K562 (cell line): Measurements from ENCODE around the gene TOR1A. TPM values are rescaled to one million over a fixed set of nuclear protein-coding genes. Genes with fewer than 3 reads are reported as not detected.

ENCODE experiments used
- ATAC-seq: fragments of 200-7000 bp; cut with Tn5 transposase; 3 replicates; pipeline ENCODE4 v1.9.1; 2020; ENCODE audit warnings: moderate library complexity
- BruUV-seq: library from RNA; stranded (reverse); fragments of 400-500 nt; replicated peaks from 2 replicates; lab custom pipeline; 2021; lab: Mats Ljungman, UMichigan
- CTCF ChIA-PET: fragments of 300-600 bp; formaldehyde crosslinking; extraction: SDS; loops from one replicate; lab custom pipeline; 2021; ENCODE audit warnings: low intra/inter-chr PET ratio; lab: Yijun Ruan, JAX
- POLR2A ChIA-PET: fragments of 300-600, 350-650 bp; sonication (Branson Sonifier 250); formaldehyde crosslinking; extraction: SDS; loops from one replicate; lab custom pipeline; 2021; ENCODE audit warnings: antibody characterized with exemption, inconsistent platforms; lab: Yijun Ruan, JAX
- DNase-seq, 4 experiments: peaks; one replicate each; pipeline versions ENCODE4 v3.0.0 to v3.0.0-alpha.2; 2011 to 2018; ENCODE audit warnings: low spot score in 3 of 4, mixed read lengths in 3 of 4; ENCODE audit errors: extremely low read depth in 1 of 4
- FAIRE-seq: peaks from 2 replicates; lab custom pipeline; 2011; peaks lifted over from hg19 to GRCh38; lab: Jason Lieb, UNC
- H2AFZ ChIP-seq: 2 replicates; pipeline ENCODE4 v1.6.0; 2011; ENCODE audit warnings: low read depth, low read length, control low read depth, inconsistent platforms
- H3K27ac ChIP-seq: fragments of 200-600 bp; 3 replicates; pipeline ENCODE4 v1.8.0; 2011; ENCODE audit warnings: low read depth, mild to moderate bottlenecking, control low read depth, inconsistent platforms, low read length, moderate library complexity, mixed read lengths; ENCODE audit errors: extremely low read depth
- H3K27me3 ChIP-seq, 2 experiments: fragments of 300-600 bp in 1 of 2; 2 replicates in 1 of 2; 3 replicates in 1 of 2; pipeline versions ENCODE4 v1.6.0 to v1.8.0; 2011; ENCODE audit warnings: inconsistent platforms in 2 of 2, low read length in 2 of 2, mild to moderate bottlenecking in 1 of 2, mixed read lengths in 1 of 2, moderate library complexity in 1 of 2; ENCODE audit not compliant: control insufficient read depth in 2 of 2, insufficient read depth in 2 of 2
- H3K36me3 ChIP-seq: fragments of 300-600 bp; 3 replicates; pipeline ENCODE4 v1.8.0; 2011; ENCODE audit warnings: mild to moderate bottlenecking, low read length, inconsistent platforms; ENCODE audit not compliant: control insufficient read depth, insufficient read depth
- H3K4me1 ChIP-seq, 2 experiments: fragments of 200-600 bp in 1 of 2; replicated peaks in 1 of 2; 2 replicates in 1 of 2; 3 replicates in 1 of 2; pipeline versions ENCODE4 v1.5.1 to v1.8.0; 2011; ENCODE audit warnings: inconsistent platforms in 2 of 2, low read length in 2 of 2, mild to moderate bottlenecking in 1 of 2, mixed read lengths in 1 of 2, moderate library complexity in 1 of 2; ENCODE audit not compliant: control insufficient read depth in 2 of 2, insufficient read depth in 2 of 2
- H3K4me2 ChIP-seq: 2 replicates; pipeline ENCODE4 v1.6.1; 2011; ENCODE audit warnings: low read length, control low read depth, inconsistent platforms, mixed read lengths; ENCODE audit not compliant: insufficient read depth
- H3K4me3 ChIP-seq: fragments of 200-600 bp; sonication (generic), shearing (Covaris generic); 2 replicates; pipeline ENCODE4 v1.5.1; 2016; ENCODE audit warnings: control low read depth, inconsistent platforms
- H3K79me2 ChIP-seq: fragments of 200-600 bp; 3 replicates; pipeline ENCODE4 v1.8.0; 2011; ENCODE audit warnings: low read length, inconsistent platforms; ENCODE audit not compliant: control insufficient read depth, insufficient read depth
- H3K9ac ChIP-seq, 2 experiments: 2 replicates each; pipeline versions ENCODE4 v1.6.0 to v1.6.1; 2011; ENCODE audit warnings: low read depth in 2 of 2, low read length in 2 of 2, control low read depth in 1 of 2, inconsistent platforms in 1 of 2, mild to moderate bottlenecking in 1 of 2, mixed read lengths in 1 of 2; ENCODE audit not compliant: insufficient read depth in 1 of 2
- H3K9me1 ChIP-seq: one replicate; pipeline ENCODE4 v1.6.0; 2011; ENCODE audit warnings: inconsistent platforms, mild to moderate bottlenecking, low read length, moderate library complexity; ENCODE audit not compliant: control insufficient read depth, insufficient read depth
- H3K9me3 ChIP-seq: replicated peaks from 2 replicates; pipeline ENCODE4 v1.5.1; 2011; ENCODE audit warnings: low read depth, low read length, inconsistent platforms; ENCODE audit not compliant: control insufficient read depth, insufficient read depth
- H4K20me1 ChIP-seq: replicated peaks from 2 replicates; pipeline ENCODE4 v1.6.1; 2011; ENCODE audit warnings: low read length, inconsistent platforms, mixed read lengths; ENCODE audit not compliant: control insufficient read depth, insufficient read depth
- ARHGAP35 ChIP-seq: fragments of 450-650 bp; IDR thresholded peaks from 2 replicates; pipeline ENCODE4 v1.6.1; 2018; ENCODE audit not compliant: partially characterized antibody
- ASH1L ChIP-seq: fragments of 450-650 bp; IDR thresholded peaks from 2 replicates; pipeline ENCODE4 v1.6.1; 2018; ENCODE audit warnings: borderline replicate concordance, mild to moderate bottlenecking, low read depth; ENCODE audit not compliant: partially characterized antibody
- FOXK1 ChIP-seq: sonication (generic); formaldehyde crosslinking; IDR thresholded peaks from 2 replicates; pipeline ENCODE4 v1.8.0; 2022; ENCODE audit warnings: missing genetic modification reagents, mild to moderate bottlenecking, borderline replicate concordance
- HBP1 ChIP-seq: fragments of 450-650 bp; formaldehyde crosslinking; IDR thresholded peaks from 2 replicates; pipeline ENCODE4 v1.4.0; 2022; ENCODE audit warnings: missing genetic modification characterization
- MYNN ChIP-seq, 2 experiments: sonication (generic); formaldehyde crosslinking in 1 of 2; IDR thresholded peaks; 2 replicates each; pipeline versions ENCODE4 v1.5.0 to v1.6.1; 2016 to 2020; ENCODE audit warnings: antibody characterized with exemption in 1 of 2, missing genetic modification reagents in 1 of 2
- TCFL5 ChIP-seq: fragments of 250-450 bp; sonication (Bioruptor Pico); conservative IDR thresholded peaks from 2 replicates; pipeline ENCODE4 v1.6.1; 2021; ENCODE audit warnings: mild to moderate bottlenecking, moderate library complexity, matching md5 sums
- ZBTB7A ChIP-seq: IDR thresholded peaks from 2 replicates; pipeline ENCODE4 v1.6.1; 2011; ENCODE audit warnings: low read depth, mild to moderate bottlenecking, low read length, moderate library complexity, borderline replicate concordance; ENCODE audit not compliant: control insufficient read depth
- ZNF324 ChIP-seq: fragments of 250-450 bp; sonication (Bioruptor Pico); IDR thresholded peaks from 2 replicates; pipeline ENCODE4 v1.4.0; 2020; ENCODE audit warnings: mild to moderate bottlenecking
- ZNF75A ChIP-seq: fragments of 450-650 bp; formaldehyde crosslinking; IDR thresholded peaks from 2 replicates; pipeline ENCODE4 v1.4.0; 2020; ENCODE audit warnings: mild to moderate bottlenecking
- WGBS: fragments of 100-300 bp; shearing (Covaris generic); methylation state at CpG from one replicate; pipeline ENCODE4 v1.1.6; 2016; ENCODE audit warnings: low coverage, mixed read lengths; ENCODE audit not compliant: insufficient coverage; ENCODE audit errors: missing lambda C conversion rate; 5-methylcytosine and 5-hydroxymethylcytosine counted together
- in situ Hi-C: fragments of 300-500 bp; cut with MboI; formaldehyde crosslinking; loops from 4 replicates; pipeline ENCODE4 v1.15.0; 2018; ENCODE audit warnings: inconsistent platforms, mixed read lengths
- intact Hi-C: fragments of 100-400 bp; cut with micrococcal nuclease; formaldehyde crosslinking; loops from 2 replicates; pipeline ENCODE4 v1.14.2; 2022
- polyA plus RNA-seq, 8 experiments: library from polyadenylated mRNA; depleted of rRNA in 4 of 8; stranded (reverse) in 5 of 8; unstranded in 3 of 8; fragments of >200 nt; fragmentation: Nextera tagmentation in 2 of 8; fragmentation: Illumina TruSeq in 1 of 8; extraction: Ambion mirVana in 2 of 8; extraction: Trizol in 1 of 8; gene quantifications; 2 replicates each; pipeline versions ENCODE4 v1.2.1 to v1.2.3, GENCODE V29; 2011 to 2014; ENCODE audit warnings: inconsistent platforms in 1 of 8, missing spikeins in 1 of 8
- total RNA-seq, 7 experiments: library from RNA; depleted of rRNA in 6 of 7; stranded (reverse); fragments of >200 nt in 6 of 7; fragmentation: Illumina TruSeq in 2 of 7; extraction: Trizol in 2 of 7; gene quantifications; 2 replicates each; pipeline versions ENCODE4 v1.2.1 to v1.2.3, GENCODE V29; 2011 to 2021; ENCODE audit warnings: low replicate concordance in 1 of 7
- TF ChIP-seq, protein P1 (sequence below): fragments of 250-450 bp; sonication (Bioruptor Pico); IDR thresholded peaks from 2 replicates; pipeline ENCODE4 v1.4.0; 2020
- TF ChIP-seq, protein P2 (sequence below): fragments of 250-450 bp; sonication (Bioruptor Pico); IDR thresholded peaks from 2 replicates; pipeline ENCODE4 v1.8.0; 2022; ENCODE audit warnings: inconsistent platforms, mild to moderate bottlenecking, moderate library complexity, borderline replicate concordance
- TF ChIP-seq, protein P3 (sequence below): sonication (generic); formaldehyde crosslinking; IDR thresholded peaks from 2 replicates; pipeline ENCODE4 v1.4.0; 2020; ENCODE audit warnings: mild to moderate bottlenecking, missing genetic modification reagents
- TF ChIP-seq, protein P4 (sequence below): fragments of 450-650 bp; IDR thresholded peaks from 2 replicates; pipeline ENCODE4 v1.6.1; 2018; ENCODE audit warnings: mild to moderate bottlenecking, low read depth; ENCODE audit not compliant: partially characterized antibody

Gene TOR1A
- total and polyA plus RNA-seq, 9 of the 15 experiments (the other 6 are each of a cell fraction or from before 2014, with no cell fraction given): 4.5 to 85.8 (median 51.3) TPM

DNA sequence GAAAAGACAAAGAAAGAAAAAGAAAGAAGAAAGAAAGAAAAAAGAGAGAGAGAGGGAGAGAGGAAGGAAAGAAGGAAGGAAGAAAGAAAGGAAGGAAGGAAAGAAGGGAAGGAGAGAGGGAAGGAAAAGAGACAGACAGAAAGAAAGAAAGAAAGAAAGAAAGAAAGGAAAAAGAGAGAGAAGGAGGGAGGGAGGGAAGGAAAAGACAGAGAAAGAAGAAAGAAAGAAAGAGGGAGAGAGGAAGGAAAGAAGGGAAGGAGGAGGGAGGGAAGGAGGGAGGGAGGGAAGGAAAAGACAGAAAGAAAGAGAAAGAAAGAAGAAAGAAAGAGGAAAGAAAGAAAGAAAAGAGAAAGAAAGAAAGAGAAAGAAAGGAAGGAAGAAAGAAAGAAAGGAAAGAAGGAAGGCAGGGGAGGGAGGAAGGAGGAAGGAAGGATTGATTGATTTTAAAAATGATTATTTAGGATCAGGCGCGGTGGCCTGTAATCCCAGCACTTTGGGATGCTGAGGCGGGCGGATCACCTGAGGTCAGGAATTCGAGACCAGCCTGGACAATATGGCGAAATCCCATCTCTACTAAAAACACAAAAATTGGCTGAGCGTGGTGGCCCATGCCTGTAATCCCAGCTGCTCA is 44.3 kb downstream of the TOR1A start:
- Histone ChIP-seq H3K27me3 (no peaks in the 10 kb centered on the region; a peak in 1 of 5 replicates), H3K36me3 (no peaks in the 10 kb centered on the region), H3K9ac (no peak overlapping the region), H2AFZ (no peak overlapping the region), H3K9me3 (no peaks in the 10 kb centered on the region), H3K4me1 (peaks cover 14 to 27% of the 10 kb centered on the region in 2 experiments), H4K20me1 (no peaks in the 10 kb centered on the region), H3K4me2 (no peak overlapping the region), H3K9me1 (no peaks in the 10 kb centered on the region), H3K4me3 (no peak overlapping the region), H3K27ac (no peak overlapping the region), H3K79me2 (no peaks in the 10 kb centered on the region)
- FAIRE-seq (no peak), DNase-seq (no peak), ATAC-seq (no peak)
- no TSS peak for BruUV-seq
- POLR2A ChIA-PET: interaction anchor here (0.7 to 1.2 kb wide), 2 partner anchors 17 to 27 kb away, joined by 3 to 4 read pairs; partner anchors contain the start of gene PTGES
- CTCF ChIA-PET: interaction anchor here (0.7 kb wide), 1 partner anchor 53 kb away, joined by 3 read pairs; no protein-coding TSS in a partner anchor
- intact Hi-C loops: loop anchor here (10.0 kb wide), 1 partner anchor 645 kb away; no protein-coding TSS in a partner anchor
- 32% methylated on average over 7 of the region's 7 CpGs for WGBS
- in situ Hi-C loops: loop anchor here (5.0 to 25.0 kb wide), 4 partner anchors 42 to 1492 kb away; partner anchors contain the start of genes ASB6, GOLGA2 and SWI5
- TF ChIP-seq, protein P1, sequence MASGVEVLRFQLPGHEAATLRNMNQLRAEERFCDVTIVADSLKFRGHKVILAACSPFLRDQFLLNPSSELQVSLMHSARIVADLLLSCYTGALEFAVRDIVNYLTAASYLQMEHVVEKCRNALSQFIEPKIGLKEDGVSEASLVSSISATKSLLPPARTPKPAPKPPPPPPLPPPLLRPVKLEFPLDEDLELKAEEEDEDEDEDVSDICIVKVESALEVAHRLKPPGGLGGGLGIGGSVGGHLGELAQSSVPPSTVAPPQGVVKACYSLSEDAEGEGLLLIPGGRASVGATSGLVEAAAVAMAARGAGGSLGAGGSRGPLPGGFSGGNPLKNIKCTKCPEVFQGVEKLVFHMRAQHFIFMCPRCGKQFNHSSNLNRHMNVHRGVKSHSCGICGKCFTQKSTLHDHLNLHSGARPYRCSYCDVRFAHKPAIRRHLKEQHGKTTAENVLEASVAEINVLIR: no peak
- TF ChIP-seq ASH1L: peak; percentile 53
- no peak for TF ChIP-seq FOXK1
- TF ChIP-seq MYNN (IDR thresholded peaks at IDR 0.05): no peak
- TF ChIP-seq MYNN (CRISPR knock-in tag; IDR thresholded peaks at IDR 0.05): no peak
- TF ChIP-seq ZNF75A: no peak
- no peak for TF ChIP-seq ZNF324 (CRISPR knock-in tag)
- TF ChIP-seq HBP1 (CRISPR knock-in tag): peak; percentile 80; the same call in 1 of the 2 replicates
- TF ChIP-seq ZBTB7A: no peak
- TF ChIP-seq, protein P2, sequence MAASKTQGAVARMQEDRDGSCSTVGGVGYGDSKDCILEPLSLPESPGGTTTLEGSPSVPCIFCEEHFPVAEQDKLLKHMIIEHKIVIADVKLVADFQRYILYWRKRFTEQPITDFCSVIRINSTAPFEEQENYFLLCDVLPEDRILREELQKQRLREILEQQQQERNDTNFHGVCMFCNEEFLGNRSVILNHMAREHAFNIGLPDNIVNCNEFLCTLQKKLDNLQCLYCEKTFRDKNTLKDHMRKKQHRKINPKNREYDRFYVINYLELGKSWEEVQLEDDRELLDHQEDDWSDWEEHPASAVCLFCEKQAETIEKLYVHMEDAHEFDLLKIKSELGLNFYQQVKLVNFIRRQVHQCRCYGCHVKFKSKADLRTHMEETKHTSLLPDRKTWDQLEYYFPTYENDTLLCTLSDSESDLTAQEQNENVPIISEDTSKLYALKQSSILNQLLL: no peak
- TF ChIP-seq, protein P3, sequence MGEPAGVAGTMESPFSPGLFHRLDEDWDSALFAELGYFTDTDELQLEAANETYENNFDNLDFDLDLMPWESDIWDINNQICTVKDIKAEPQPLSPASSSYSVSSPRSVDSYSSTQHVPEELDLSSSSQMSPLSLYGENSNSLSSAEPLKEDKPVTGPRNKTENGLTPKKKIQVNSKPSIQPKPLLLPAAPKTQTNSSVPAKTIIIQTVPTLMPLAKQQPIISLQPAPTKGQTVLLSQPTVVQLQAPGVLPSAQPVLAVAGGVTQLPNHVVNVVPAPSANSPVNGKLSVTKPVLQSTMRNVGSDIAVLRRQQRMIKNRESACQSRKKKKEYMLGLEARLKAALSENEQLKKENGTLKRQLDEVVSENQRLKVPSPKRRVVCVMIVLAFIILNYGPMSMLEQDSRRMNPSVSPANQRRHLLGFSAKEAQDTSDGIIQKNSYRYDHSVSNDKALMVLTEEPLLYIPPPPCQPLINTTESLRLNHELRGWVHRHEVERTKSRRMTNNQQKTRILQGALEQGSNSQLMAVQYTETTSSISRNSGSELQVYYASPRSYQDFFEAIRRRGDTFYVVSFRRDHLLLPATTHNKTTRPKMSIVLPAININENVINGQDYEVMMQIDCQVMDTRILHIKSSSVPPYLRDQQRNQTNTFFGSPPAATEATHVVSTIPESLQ (CRISPR knock-in tag): no peak
- TF ChIP-seq ARHGAP35: peak; percentile 85
- TF ChIP-seq, protein P4, sequence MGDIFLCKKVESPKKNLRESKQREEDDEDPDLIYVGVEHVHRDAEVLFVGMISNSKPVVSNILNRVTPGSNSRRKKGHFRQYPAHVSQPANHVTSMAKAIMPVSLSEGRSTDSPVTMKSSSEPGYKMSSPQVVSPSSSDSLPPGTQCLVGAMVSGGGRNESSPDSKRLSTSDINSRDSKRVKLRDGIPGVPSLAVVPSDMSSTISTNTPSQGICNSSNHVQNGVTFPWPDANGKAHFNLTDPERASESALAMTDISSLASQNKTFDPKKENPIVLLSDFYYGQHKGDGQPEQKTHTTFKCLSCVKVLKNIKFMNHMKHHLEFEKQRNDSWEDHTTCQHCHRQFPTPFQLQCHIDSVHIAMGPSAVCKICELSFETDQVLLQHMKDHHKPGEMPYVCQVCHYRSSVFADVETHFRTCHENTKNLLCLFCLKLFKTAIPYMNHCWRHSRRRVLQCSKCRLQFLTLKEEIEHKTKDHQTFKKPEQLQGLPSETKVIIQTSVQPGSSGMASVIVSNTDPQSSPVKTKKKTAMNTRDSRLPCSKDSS: peak; percentile 33
- TF ChIP-seq TCFL5 (CRISPR knock-in tag): no peak
